GM18873 (cell line): ENCODE results near the gene EML4.

Experiments
- ATAC-seq: cut with Tn5 transposase; IDR thresholded peaks from one replicate; pipeline ENCODE4 v1.9.1; 2021; ENCODE audit warnings: mild to moderate bottlenecking, moderate library complexity, moderate number of reproducible peaks; ENCODE audit not compliant: unreplicated experiment, low FRiP score

Gene EML4

DNA sequence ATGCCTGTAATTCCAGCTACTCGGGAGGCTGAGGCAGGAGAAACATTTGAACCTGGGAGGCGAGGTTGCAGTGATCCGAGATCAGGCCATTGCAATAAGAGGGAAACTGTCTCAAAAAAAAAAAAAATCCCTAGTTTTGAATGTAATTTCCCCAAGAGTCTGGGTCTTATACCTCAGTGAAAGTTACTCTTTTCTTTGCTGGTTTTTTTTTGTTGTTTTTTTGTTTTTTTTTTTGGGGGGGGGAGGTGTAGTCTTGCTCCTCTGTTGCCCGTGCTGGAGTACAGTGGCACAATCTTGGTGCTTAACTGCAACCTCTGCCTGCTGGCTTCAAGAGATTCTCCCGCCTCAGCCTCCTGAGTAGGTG, 22.8 kb downstream of the EML4 start:
- no peak for ATAC-seq

- ATAC-seq = no peak
These were observed 23.8 kb downstream of the EML4 start for GRCh38 chr2:42192652-42193566.

DNA sequence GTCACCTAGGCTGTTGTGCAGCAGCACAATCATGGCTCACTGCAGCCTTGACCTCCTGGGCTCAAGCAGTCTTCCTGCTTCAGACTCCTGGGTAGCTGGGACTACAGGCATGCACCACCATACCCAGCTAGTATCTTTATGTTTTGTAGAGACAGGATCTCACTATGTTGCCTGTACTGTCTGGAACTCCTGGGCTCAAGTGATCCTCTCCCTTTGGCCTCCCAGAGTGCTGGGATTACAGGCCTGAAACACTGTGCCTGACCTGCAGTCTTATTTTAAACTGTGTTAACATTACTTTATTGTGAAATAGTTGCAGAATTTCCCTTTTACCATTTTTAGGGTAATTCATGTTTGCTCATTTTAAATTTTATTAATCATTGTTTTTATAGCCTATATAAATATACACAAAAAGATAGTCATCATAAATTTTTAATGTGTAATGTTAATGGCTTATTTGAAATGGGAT, 24.6 kb downstream of the EML4 start:
- ATAC-seq = no peak

GRCh38 chr2:42194428-42194827, 25.3 kb downstream of the EML4 start:
- no peak for ATAC-seq

DNA sequence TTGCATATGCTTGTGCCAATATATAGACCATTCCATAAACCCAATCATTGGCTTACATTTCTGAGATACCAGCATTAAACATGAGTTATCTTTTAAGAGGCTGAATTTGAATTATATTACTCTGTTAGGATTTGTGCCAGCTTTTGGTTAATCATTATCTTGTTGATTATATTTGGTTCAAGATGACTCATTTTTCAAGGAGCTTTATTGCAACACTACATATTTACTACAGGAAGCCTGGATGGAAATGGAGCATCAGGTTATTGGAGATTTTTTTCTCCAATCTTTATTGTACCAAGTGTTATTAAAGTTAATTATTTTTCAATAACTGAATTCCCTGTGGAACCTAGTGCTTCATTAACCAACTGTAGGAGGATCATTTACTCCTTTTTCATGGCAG, 26.4 kb downstream of the EML4 start:
- no peak for ATAC-seq

DNA sequence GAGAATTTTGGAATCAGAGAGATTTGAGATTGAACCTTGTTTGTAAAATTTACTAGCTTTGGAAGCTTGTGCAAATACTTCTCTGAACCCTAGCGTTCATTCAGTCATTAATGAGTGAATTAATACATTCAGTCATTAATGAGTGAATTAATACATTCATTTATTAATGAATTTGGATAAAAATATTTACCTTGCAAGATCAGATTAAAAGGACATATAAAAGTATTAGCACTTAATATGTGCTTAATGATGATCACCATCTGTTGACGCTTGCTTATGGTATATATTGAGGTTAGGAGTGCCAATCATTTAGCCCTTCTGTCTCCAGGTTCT, 26.9 kb downstream of the EML4 start:
- no peak for ATAC-seq

DNA sequence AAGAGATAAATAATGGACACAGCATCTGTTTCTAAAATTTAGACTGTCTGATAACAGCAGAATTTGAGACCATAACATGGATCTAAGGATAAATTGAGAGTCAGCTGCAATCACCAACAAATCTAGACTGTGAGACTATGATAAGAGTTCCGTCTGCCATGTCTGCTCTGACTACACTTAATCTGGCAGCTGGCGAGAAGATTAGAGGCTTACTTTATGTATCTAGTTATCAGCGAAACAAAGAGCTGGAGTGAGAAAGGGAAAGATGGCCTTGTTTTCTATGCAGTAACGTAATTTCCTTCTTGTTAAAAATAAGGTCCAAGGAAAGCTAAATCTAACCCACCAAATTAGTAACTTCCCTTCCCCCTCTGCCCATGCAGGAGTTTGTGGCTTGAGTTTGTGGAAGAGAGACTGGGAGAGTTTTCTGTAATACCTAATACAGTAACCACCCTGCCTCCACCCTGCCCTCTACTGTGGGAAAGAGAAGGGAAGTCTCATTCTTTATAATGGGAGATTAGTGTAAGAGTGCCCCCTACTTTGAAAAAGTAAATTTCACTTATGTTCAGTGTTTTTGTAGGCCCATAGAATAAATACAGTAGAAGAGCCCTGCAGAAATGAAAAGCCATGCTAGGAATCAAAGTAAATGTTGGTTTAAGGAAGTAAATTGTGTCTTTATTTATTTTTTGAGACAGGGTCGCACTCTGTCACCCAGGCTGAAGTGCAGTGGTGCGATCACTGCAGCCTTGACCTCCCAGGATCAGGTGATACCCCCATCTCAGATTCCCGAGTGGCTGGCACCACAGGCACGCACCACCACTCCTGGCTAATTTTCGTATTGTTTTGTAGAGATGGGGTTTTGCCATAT, 27.5 kb downstream of the EML4 start:
- ATAC-seq = no peak

DNA sequence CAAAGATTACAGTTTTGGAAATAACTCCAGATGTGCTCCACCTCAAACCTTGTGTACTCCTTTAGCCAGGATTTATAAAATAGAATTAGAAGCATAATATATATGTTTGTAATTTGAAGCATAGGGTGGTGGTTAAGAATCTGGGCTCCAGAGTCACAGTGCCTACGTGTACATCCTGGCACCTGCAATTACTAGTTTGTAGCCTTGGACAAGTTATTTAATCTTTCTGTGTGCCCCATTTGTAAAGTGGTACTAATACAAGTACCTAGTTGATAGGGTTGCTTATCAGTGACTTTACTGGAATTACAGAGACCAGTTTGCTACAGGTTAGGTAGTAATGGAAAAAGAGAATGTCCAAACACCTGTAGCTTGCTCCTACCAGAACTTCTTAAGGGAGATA, 28.6 kb downstream of the EML4 start:
- no peak for ATAC-seq

DNA sequence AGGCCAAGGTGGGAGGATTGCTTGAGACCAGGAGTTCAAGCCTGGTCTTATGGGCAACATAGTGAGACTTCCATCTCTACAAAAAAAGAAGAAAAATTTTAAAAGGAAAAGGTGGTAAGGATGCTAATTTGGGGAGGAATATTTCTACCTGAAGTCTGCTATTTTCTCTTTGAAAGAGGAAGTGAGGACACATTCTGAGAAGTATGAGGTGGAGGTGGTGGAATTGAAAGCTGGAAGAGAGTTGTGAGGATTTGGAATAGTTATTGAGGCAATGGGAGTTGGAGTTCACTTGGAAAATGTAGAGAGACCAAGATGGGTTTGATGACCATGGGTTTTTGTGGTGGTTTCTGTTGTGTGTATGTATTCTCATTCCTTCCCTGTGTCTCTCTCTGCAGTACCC, 29.3 kb downstream of the EML4 start:
- ATAC-seq = no peak

- ATAC-seq = no peak
These were observed 29.8 kb downstream of the EML4 start for GRCh38 chr2:42199002-42199401.

DNA sequence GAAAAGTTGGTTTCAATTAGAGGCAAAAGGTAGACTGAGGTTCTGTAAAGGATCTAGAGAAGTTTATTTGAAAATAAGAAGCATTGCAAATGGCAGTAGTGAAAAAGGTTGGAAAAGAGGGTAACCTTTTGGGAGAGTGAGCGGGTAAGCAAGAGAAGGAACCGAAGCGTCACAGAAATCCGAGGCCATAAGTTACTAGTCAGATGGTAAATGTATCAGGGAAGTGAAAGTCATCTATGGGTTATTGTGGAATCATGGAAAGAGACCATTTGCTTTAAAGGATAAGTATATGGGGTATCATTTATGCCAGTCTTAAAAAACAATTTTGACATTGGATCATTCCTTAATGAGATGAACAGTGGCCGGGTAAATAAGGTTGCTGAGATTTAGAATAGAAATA, 30.5 kb downstream of the EML4 start:
- ATAC-seq = no peak

DNA sequence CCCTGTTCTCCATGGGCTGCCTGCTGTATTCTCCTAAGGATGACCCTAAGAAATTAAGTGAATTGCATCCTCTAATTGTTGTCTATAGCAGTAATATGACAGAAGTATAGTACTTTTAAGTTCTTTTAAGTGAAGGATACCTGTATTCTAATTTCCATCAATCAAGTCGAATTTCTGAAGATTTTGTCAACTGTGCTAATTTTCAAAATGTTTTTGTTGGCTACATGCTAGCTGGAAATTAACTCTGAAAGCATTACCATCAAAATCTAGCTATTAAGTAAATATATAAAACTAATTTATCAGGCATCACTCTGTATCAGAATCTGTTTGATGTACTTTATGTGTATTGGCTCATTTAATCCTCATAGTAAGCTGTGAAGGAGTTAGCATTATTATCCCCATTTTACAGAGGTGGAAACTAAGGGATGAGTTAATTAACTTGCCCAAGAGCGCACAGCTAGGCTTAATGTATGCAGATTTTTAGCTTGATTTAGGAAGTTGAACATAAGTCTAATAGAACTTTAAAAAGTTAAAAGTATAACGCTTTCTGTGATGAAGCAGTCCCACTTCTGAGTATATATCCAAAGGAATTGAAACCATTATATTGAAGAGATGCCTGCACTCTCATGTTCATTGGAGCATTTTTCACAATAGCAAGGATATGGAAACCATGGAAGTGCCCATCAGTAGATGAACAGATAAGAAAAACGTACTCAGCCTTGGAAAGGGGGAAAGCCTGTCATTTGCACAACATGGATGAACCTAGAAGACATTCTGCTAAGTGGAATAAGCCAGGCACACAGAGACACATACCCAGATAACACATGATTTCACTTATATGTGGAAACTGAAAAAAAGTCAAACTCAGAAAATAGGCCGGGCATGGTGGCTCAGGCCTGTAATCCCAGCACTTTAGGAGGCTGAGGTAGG, 32.0 kb downstream of the EML4 start:
- ATAC-seq = no peak

GRCh38 chr2:42202634-42203008, 33.5 kb downstream of the EML4 start:
- no peak for ATAC-seq

GRCh38 chr2:42203792-42204191, 34.6 kb downstream of the EML4 start:
- ATAC-seq = no peak

GRCh38 chr2:42205337-42205736, 36.2 kb downstream of the EML4 start:
- no peak for ATAC-seq

- no peak for ATAC-seq
These were observed 38.7 kb downstream of the EML4 start for GRCh38 chr2:42207826-42208225.

DNA sequence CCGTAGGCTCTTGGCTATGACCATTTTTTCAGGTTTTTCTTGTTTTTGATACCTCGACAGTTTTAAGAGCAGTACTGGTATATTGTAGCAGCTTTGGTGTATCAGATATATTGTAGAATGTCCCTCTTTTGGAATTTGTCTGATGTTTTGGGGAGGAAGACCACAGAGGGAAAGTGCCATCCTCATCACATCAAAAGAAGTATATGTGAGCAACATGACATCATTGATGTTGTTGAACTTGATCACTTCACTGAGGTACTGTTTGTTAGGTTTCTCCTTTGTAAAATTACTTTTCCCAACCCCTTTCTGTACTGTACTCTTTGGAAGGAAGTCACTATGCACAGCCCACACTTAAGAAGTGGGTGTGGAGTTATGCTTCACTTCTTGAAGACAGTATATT, 41.0 kb downstream of the EML4 start:
- ATAC-seq = no peak

GRCh38 chr2:42211291-42211690, 42.1 kb downstream of the EML4 start:
- ATAC-seq = no peak

GRCh38 chr2:42214669-42215068, 45.5 kb downstream of the EML4 start:
- ATAC-seq = no peak

DNA sequence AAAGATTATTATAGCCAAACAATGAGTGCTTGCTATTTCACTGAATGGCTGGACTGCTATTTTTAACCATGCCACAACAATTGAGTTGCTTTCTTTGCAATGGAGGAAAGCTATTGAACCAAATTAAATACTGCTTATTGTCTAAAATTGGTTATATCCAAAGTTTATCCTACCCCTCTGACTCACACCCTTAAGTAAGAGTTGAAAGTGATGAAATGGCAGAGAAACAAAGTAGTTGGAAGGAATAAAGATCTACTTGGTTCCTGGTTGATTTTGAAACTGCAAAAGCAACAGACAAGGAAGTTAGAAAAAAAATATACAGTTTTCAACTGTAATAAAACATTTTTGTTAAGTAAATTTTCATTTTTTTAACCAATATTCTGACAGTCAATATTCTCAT, 47.5 kb downstream of the EML4 start:
- ATAC-seq = no peak

GRCh38 chr2:42217307-42217706, 48.2 kb downstream of the EML4 start:
- ATAC-seq = no peak
